Ishikawa (cell line): ENCODE results near the gene ROBO3.

Experiments used
- CEBPB ChIP-seq: IDR thresholded peaks from 2 replicates; pipeline ENCODE4 v1.6.1; 2012
- CREB1 ChIP-seq: IDR thresholded peaks from 2 replicates; pipeline ENCODE4 v1.6.1; 2012; ENCODE audit warnings: low read depth
- EGR1 ChIP-seq: IDR thresholded peaks from 2 replicates; pipeline ENCODE4 v1.6.1; 2012
- EP300 ChIP-seq: IDR thresholded peaks from 2 replicates; pipeline ENCODE4 v1.6.1; 2012; ENCODE audit warnings: borderline replicate concordance
- FOXM1 ChIP-seq: IDR thresholded peaks from 2 replicates; pipeline ENCODE4 v1.6.1; 2012; ENCODE audit warnings: low read depth, borderline replicate concordance
- NFIC ChIP-seq: IDR thresholded peaks from 2 replicates; pipeline ENCODE4 v1.6.1; 2012
- RAD21 ChIP-seq: IDR thresholded peaks from 2 replicates; pipeline ENCODE4 v1.6.1; 2012; ENCODE audit warnings: low read depth
- TAF1 ChIP-seq: IDR thresholded peaks from 2 replicates; pipeline ENCODE4 v1.6.1; 2012; ENCODE audit warnings: low read depth, mild to moderate bottlenecking
- TEAD4 ChIP-seq: IDR thresholded peaks from 2 replicates; pipeline ENCODE4 v1.6.1; 2012
- YY1 ChIP-seq: IDR thresholded peaks from 2 replicates; pipeline ENCODE4 v1.6.1; 2012; ENCODE audit warnings: low read depth
- ZBTB7A ChIP-seq: IDR thresholded peaks from 2 replicates; pipeline ENCODE4 v1.6.1; 2012; ENCODE audit warnings: low read depth
- TF ChIP-seq, protein P1 (sequence below): IDR thresholded peaks from 2 replicates; pipeline ENCODE4 v1.6.1; 2012
- TF ChIP-seq, protein P2 (sequence below): IDR thresholded peaks from 2 replicates; pipeline ENCODE4 v1.6.1; 2012; ENCODE audit warnings: low read depth, mild to moderate bottlenecking

DNA sequence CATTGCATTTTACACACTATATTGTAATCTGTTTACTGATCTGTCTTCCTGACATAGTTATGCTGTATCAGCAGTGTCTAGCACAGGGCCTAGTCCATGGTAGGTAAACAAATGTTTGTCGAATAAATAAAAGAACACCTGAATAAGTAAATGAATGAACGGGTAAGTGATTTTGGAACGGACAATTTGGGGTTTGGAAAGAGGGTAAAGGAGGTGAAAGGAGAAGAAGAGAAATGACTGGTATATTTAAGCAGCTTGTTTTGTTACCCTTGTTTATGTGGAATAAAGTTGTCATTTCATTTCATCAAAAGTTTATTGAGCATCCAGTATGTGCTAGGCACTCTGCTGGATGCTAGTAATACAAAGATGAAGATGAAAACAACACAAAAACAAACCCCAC, 53.7 kb downstream of the ROBO3 start, which contains the start of gene HEPN1:
- TF ChIP-seq, protein P1, sequence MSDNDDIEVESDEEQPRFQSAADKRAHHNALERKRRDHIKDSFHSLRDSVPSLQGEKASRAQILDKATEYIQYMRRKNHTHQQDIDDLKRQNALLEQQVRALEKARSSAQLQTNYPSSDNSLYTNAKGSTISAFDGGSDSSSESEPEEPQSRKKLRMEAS, result no peak
- no peak for TF ChIP-seq EGR1
- TF ChIP-seq CEBPB, result no peak
- TF ChIP-seq RAD21, result no peak
- TF ChIP-seq TEAD4, result no peak
- no peak for TF ChIP-seq EP300
- no peak for TF ChIP-seq CREB1
- TF ChIP-seq, protein P2, sequence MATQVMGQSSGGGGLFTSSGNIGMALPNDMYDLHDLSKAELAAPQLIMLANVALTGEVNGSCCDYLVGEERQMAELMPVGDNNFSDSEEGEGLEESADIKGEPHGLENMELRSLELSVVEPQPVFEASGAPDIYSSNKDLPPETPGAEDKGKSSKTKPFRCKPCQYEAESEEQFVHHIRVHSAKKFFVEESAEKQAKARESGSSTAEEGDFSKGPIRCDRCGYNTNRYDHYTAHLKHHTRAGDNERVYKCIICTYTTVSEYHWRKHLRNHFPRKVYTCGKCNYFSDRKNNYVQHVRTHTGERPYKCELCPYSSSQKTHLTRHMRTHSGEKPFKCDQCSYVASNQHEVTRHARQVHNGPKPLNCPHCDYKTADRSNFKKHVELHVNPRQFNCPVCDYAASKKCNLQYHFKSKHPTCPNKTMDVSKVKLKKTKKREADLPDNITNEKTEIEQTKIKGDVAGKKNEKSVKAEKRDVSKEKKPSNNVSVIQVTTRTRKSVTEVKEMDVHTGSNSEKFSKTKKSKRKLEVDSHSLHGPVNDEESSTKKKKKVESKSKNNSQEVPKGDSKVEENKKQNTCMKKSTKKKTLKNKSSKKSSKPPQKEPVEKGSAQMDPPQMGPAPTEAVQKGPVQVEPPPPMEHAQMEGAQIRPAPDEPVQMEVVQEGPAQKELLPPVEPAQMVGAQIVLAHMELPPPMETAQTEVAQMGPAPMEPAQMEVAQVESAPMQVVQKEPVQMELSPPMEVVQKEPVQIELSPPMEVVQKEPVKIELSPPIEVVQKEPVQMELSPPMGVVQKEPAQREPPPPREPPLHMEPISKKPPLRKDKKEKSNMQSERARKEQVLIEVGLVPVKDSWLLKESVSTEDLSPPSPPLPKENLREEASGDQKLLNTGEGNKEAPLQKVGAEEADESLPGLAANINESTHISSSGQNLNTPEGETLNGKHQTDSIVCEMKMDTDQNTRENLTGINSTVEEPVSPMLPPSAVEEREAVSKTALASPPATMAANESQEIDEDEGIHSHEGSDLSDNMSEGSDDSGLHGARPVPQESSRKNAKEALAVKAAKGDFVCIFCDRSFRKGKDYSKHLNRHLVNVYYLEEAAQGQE, result no peak
- no peak for TF ChIP-seq TAF1
- TF ChIP-seq FOXM1, result no peak
- no peak for TF ChIP-seq YY1
- TF ChIP-seq NFIC, result no peak
- no peak for TF ChIP-seq ZBTB7A
